Adrenal gland (tissue), 5 donors: ENCODE measurements around the gene PCID2.

Source experiments
- CTCF ChIP-seq, 6 experiments: fragments of 450-650 bp in 4 of 6; fragments of 200-600 bp in 2 of 6; sonication (generic) in 1 of 6; IDR thresholded peaks; 1 replicate in 5 of 6; 2 replicates in 1 of 6; pipeline versions ENCODE4 v1.5.1 to v1.8.0; 2016 to 2021; ENCODE audit warnings: antibody characterized with exemption in 6 of 6, mild to moderate bottlenecking in 2 of 6, moderate library complexity in 1 of 6
- POLR2A ChIP-seq, 2 donors: fragments of 450-650 bp; IDR thresholded peaks; one replicate each; pipeline ENCODE4 v1.6.1; 2017; ENCODE audit warnings: antibody characterized with exemption in 2 of 2, mild to moderate bottlenecking in 2 of 2, moderate library complexity in 1 of 2
- donor health status: DM: no; HTN: no; CAD: no.

DNA sequence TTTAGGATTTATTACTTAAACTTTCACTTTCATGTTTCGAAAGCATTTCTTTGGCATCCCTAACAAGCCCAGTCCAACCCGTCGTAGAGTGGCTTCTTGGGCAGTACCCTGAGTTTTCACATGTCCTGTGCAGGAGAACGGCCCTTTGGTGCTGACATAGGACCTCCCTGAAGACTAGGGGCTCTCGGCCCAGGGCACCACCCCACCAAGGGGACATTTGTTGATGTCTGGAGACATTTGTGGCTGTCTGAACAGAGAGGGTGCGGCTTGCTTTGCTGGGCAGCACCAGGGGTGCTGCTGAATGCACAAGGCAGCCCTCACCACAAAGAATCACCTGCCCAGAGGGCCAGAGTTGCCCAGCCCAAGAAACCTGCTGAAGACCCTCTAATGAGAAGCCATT, 31.5 kb upstream of the PCID2 start:
- no peak for TF ChIP-seq CTCF (IDR thresholded peaks at IDR 0.05)
- no peak for TF ChIP-seq POLR2A (IDR thresholded peaks at IDR 0.05)
